ENCODE data around the gene TPST1. TPM values are rescaled to one million over a fixed set of nuclear protein-coding genes. Genes with fewer than 3 reads are reported as not detected.
"Not testable (repeated sequence)": the region's sequence is repeated elsewhere in the genome, so short reads cannot be mapped to it uniquely, and the experiment has no call there.

TPST1 gene
- total RNA-seq (2022): 31.0 and 32.8 TPM in 2 replicates
- Bru-seq, nascent RNA: percentile 82 among the genes with signal in this experiment
- BruChase-seq, experiment 1, labeled RNA remaining after a 2-hour chase: percentile 84 among the genes with signal in this experiment
- percentile 76 among the genes with signal in this experiment for BruChase-seq, experiment 2, labeled RNA remaining after a 6-hour chase
- long read RNA-seq, transcript TPST1-201 (6 exons, 2,116 nt): major isoform, 17 of 79 reads
- long read RNA-seq, partial matches to known transcripts: 6 of 79 reads
- long read RNA-seq, other reads (novel, unspliced or antisense): 56 of 79 reads

DNA sequence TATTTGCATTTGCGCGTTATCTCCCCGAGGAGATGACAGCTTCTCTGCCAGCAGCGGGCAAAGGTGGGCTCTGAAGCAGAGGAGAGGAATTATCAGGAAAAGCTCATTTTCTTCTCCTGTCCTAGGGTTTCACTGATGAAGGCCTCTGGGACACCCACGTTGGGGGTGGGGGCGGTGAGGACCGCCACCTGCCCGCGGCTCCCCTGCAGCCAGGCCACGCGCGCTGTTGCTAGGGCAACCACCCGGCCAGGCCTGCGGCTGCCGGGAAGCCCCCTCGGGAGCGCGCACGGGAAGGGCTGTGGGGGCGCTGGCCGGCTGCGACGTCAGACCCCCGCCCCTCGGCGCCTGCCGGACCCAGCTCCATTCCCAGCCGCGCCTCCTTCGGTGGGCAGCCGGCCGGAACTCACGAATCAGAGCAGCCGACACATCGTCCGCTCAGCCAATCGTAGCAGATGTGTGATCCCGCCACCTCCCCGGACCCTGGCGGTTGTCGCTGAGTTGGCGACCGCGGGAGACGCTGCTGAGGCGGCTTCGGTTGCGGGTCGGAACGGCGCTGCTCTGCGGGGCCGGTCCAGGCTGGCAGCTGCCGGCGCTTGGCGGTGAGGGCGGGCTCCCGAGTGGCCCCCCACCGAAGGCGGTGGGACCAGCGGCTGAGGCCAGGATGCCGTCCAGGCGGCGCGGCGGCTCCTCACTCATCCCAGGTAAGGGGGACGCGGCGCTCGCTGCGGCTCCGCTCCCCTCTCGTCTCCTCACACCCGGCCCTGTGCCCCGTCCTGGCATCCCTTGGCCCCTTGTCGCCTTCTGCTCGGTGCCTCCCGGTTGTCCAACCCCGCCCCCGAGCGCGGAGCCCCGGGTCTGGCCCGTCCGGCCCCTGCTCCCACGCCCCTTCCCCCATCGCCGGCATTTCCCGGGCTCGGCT is at the start of gene TPST1:
TSS of gene TPST1 (plus strand) at position 513 of the 919 bp plus-strand sequence. CDS start 35,092 bp downstream, outside the sequence.
- peak; percentile 92 to 97 for DNase-seq
- peaks cover 5% of the 10 kb centered on the region for H3K4me1 ChIP-seq
- Mint-ChIP-seq H3K9me3 (ENCODE audit: unreplicated experiment) (no peaks in the 10 kb centered on the region), H3K4me3 (ENCODE audit: unreplicated experiment) (peak within 1 kb of the TSS; percentile 80), H3K36me3 (ENCODE audit: insufficient read depth, unreplicated experiment) (peaks cover 11% of the 10 kb centered on the region), H3K27ac (ENCODE audit: unreplicated experiment) (peak within 1 kb of the TSS; percentile 75), H3K4me1 (ENCODE audit: low read depth, unreplicated experiment) (peaks cover 12% of the 10 kb centered on the region), H3K27me3 (ENCODE audit: insufficient read depth, unreplicated experiment) (no peaks in the 10 kb centered on the region)
- peak within 1 kb of the TSS; percentile 89 for H3K4me3 ChIP-seq (ENCODE audit: low read depth, low read length)
- intact Hi-C loops (cut with micrococcal nuclease; ENCODE audit: unreplicated experiment): loop anchor here (1.0 to 10.0 kb wide), 4 partner anchors 34 to 208 kb away; no protein-coding TSS in a partner anchor
- BruUV-seq (replicated peaks): no TSS peak
- H3K27me3 ChIP-seq (replicated peaks; ENCODE audit: control insufficient read depth, insufficient read depth, low read length): no peaks in the 10 kb centered on the region
- POLR2A ChIA-PET: interaction anchor here (0.5 to 1.3 kb wide), 13 partner anchors 9 to 650 kb away, joined by 3 to 14 read pairs (median 4); partner anchors contain the start of gene CRCP
- CTCF ChIA-PET: interaction anchor here (0.6 to 1.1 kb wide), 14 partner anchors 29 to 306 kb away, joined by 3 to 12 read pairs (median 3); partner anchors contain the start of genes ASL and CRCP
- H3K9me3 ChIP-seq: no peaks in the 10 kb centered on the region
- TF ChIP-seq, protein P1, sequence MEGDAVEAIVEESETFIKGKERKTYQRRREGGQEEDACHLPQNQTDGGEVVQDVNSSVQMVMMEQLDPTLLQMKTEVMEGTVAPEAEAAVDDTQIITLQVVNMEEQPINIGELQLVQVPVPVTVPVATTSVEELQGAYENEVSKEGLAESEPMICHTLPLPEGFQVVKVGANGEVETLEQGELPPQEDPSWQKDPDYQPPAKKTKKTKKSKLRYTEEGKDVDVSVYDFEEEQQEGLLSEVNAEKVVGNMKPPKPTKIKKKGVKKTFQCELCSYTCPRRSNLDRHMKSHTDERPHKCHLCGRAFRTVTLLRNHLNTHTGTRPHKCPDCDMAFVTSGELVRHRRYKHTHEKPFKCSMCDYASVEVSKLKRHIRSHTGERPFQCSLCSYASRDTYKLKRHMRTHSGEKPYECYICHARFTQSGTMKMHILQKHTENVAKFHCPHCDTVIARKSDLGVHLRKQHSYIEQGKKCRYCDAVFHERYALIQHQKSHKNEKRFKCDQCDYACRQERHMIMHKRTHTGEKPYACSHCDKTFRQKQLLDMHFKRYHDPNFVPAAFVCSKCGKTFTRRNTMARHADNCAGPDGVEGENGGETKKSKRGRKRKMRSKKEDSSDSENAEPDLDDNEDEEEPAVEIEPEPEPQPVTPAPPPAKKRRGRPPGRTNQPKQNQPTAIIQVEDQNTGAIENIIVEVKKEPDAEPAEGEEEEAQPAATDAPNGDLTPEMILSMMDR (IDR thresholded peaks at IDR 0.05; ENCODE audit: insufficient read depth in 1 of 2, low read depth in 1 of 2, low read length in 1 of 2, severe bottlenecking in 1 of 2, unreplicated experiment in 1 of 2): peak; percentile 48 to 80
- H3K36me3 ChIP-seq (ENCODE audit: control insufficient read depth, insufficient read depth, low read length): no peaks in the 10 kb centered on the region

DNA sequence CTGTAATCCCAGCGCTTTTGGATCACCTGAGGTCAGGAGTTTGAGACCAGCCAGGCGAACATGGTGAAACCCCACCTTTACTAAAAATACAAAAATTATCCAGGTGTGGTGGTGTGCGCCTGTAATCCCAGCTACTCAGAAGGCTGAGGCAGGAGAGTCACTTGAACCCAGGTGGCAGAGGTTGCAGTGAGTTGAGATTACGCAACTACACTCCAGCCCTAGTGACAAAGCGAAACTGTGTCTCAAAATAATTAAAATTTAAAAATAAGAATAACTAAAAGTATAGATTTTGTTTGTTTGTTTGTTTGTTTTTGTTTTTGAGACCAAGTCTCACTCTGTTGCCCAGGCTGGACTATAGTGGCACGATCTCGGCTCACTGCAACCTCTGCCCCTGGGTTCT is 49.1 kb upstream of the TPST1 start:
- BruUV-seq (replicated peaks); H3K4me1 ChIP-seq; POLR2A ChIA-PET; H3K27ac Mint-ChIP-seq (ENCODE audit: unreplicated experiment); intact Hi-C loops (cut with micrococcal nuclease; ENCODE audit: unreplicated experiment); H3K4me3 ChIP-seq (ENCODE audit: low read depth, low read length); H3K27me3 ChIP-seq (replicated peaks; ENCODE audit: control insufficient read depth, insufficient read depth, low read length); CTCF ChIA-PET; H3K9me3 Mint-ChIP-seq (ENCODE audit: unreplicated experiment); H3K4me1 Mint-ChIP-seq (ENCODE audit: low read depth, unreplicated experiment); H3K27me3 Mint-ChIP-seq (ENCODE audit: insufficient read depth, unreplicated experiment); H3K9me3 ChIP-seq; H3K4me3 Mint-ChIP-seq (ENCODE audit: unreplicated experiment); H3K36me3 ChIP-seq (ENCODE audit: control insufficient read depth, insufficient read depth, low read length); DNase-seq: not testable (repeated sequence)
- H3K36me3 Mint-ChIP-seq (ENCODE audit: insufficient read depth, unreplicated experiment): peaks cover 53% of the 10 kb centered on the region

DNA sequence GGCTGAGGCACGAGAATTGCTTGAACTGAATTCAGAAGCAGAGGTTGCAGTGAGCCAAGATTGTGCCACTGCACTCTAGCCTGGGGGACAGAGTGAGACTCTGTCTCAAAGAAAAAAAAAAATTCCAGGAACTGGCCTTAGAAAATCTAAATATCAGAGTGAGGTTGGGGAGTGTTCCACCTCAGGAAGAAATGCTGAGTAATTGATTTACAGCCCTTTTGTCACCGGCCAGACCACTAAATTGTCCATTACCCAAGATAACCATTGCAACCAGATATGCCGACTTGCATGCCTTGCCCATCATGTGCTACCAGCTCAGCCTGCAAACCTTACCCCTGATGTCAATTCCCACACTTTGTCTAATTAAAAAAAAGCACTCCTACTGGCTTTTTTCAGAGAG is 48.1 kb upstream of the TPST1 start:
- ChIA-PET POLR2A (no interaction called here), CTCF (no interaction called here)
- TF ChIP-seq, protein P1 (IDR thresholded peaks at IDR 0.05; ENCODE audit: insufficient read depth in 1 of 2, low read depth in 1 of 2, low read length in 1 of 2, severe bottlenecking in 1 of 2, unreplicated experiment in 1 of 2): no peak
- no peak overlapping the region for H3K4me3 ChIP-seq (ENCODE audit: low read depth, low read length)
- no peaks in the 10 kb centered on the region for H3K4me1 Mint-ChIP-seq (ENCODE audit: low read depth, unreplicated experiment)
- no peaks in the 10 kb centered on the region for H3K27me3 Mint-ChIP-seq (ENCODE audit: insufficient read depth, unreplicated experiment)
- peaks cover 5% of the 10 kb centered on the region; the same call in 1 of the 2 replicates for H3K4me1 ChIP-seq
- peaks cover 4% of the 10 kb centered on the region for H3K36me3 ChIP-seq (ENCODE audit: control insufficient read depth, insufficient read depth, low read length)
- no peak overlapping the region for H3K4me3 Mint-ChIP-seq (ENCODE audit: unreplicated experiment)
- no peak for DNase-seq
- H3K9me3 ChIP-seq: no peaks in the 10 kb centered on the region
- intact Hi-C loops (cut with micrococcal nuclease; ENCODE audit: unreplicated experiment): no loop called here
- peaks cover 51% of the 10 kb centered on the region for H3K36me3 Mint-ChIP-seq (ENCODE audit: insufficient read depth, unreplicated experiment)
- no TSS peak for BruUV-seq (replicated peaks)
- H3K9me3 Mint-ChIP-seq (ENCODE audit: unreplicated experiment): no peaks in the 10 kb centered on the region
- H3K27ac Mint-ChIP-seq (ENCODE audit: unreplicated experiment): no peak overlapping the region
- no peaks in the 10 kb centered on the region for H3K27me3 ChIP-seq (replicated peaks; ENCODE audit: control insufficient read depth, insufficient read depth, low read length)
